Subcutaneous adipose tissue (tissue), 4 donors: ENCODE results near the gene CMTM8. TPM values are rescaled to one million over a fixed set of nuclear protein-coding genes. Genes with fewer than 3 reads are reported as not detected.

Experiments
- CTCF ChIP-seq: fragments of 450-650 bp; IDR thresholded peaks from one replicate; pipeline ENCODE4 v1.5.1; 2016; ENCODE audit warnings: low read depth, mild to moderate bottlenecking, control low read depth, antibody characterized with exemption, moderate library complexity
- total RNA-seq, 4 donors: library from RNA; depleted of rRNA; stranded (reverse); fragments of >200 nt; gene quantifications; one replicate each; pipeline ENCODE4 v1.1.0, GENCODE V29; 2016

CMTM8 gene
- total RNA-seq, 4 donors from 2014 or later = 1.9 to 10.5 (median 4.8) TPM

GRCh38 chr3:32316319-32316718 is 77.8 kb downstream of the CMTM8 start:
- no peak for TF ChIP-seq CTCF

- TF ChIP-seq CTCF = no peak
Measured at GRCh38 chr3:32316976-32317375, 78.5 kb downstream of the CMTM8 start.

GRCh38 chr3:32319607-32320006 is 81.1 kb downstream of the CMTM8 start:
- no peak for TF ChIP-seq CTCF

GRCh38 chr3:32320080-32320479 is 81.6 kb downstream of the CMTM8 start:
- no peak for TF ChIP-seq CTCF

- TF ChIP-seq CTCF = no peak
Measured at GRCh38 chr3:32321095-32321790, 82.8 kb downstream of the CMTM8 start.

- no peak for TF ChIP-seq CTCF
Measured at GRCh38 chr3:32322311-32322710, 83.8 kb downstream of the CMTM8 start.

- TF ChIP-seq CTCF = no peak
Measured at GRCh38 chr3:32323604-32324003, 85.1 kb downstream of the CMTM8 start.
